Stomach (tissue), 4 donors: ENCODE data around the gene MYO18A.

ENCODE experiments used
- EP300 ChIP-seq: sonication (generic); formaldehyde crosslinking; IDR thresholded peaks from one replicate; pipeline ENCODE4 v1.6.1; 2017; ENCODE audit warnings: antibody characterized with exemption
- POLR2AphosphoS5 ChIP-seq, 3 donors: sonication (generic); formaldehyde crosslinking; IDR thresholded peaks; one replicate each; pipeline ENCODE4 v1.6.1; 2016; ENCODE audit warnings: antibody characterized with exemption in 3 of 3

GRCh38 chr17:29111816-29112499, 68.2 kb downstream of the MYO18A start:
- TF ChIP-seq POLR2AphosphoS5 (IDR thresholded peaks at IDR 0.05): peak in 1 of 3 donors; percentile 65
- no peak for TF ChIP-seq EP300
